GM19395 (cell line): ENCODE measurements around the gene TMPRSS3.

Source experiments
- ATAC-seq: cut with Tn5 transposase; IDR thresholded peaks from one replicate; pipeline ENCODE4 v1.9.1; 2021; ENCODE audit warnings: mild to moderate bottlenecking, moderate library complexity; ENCODE audit not compliant: unreplicated experiment

Gene TMPRSS3

DNA sequence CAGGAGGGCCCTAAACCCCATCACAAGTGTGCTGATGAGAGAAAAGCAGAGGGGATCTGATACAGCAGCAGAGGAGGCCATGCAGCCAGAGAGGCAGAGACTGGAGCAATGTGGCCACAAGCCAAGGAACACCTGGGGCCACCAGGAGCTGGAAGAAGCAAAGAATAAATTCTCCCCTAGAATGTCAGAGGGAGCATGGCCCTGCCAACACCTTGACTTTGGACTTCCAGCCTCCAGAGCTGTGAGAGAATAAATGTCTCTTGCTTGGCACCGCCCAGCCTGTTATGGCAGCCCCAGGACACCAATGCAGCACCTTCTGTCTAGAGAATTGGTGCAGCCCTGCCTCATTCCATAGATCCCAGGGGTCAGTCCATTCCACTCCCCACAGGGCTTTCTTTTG lies 33.2 kb upstream of the TMPRSS3 start:
- no peak for ATAC-seq

DNA sequence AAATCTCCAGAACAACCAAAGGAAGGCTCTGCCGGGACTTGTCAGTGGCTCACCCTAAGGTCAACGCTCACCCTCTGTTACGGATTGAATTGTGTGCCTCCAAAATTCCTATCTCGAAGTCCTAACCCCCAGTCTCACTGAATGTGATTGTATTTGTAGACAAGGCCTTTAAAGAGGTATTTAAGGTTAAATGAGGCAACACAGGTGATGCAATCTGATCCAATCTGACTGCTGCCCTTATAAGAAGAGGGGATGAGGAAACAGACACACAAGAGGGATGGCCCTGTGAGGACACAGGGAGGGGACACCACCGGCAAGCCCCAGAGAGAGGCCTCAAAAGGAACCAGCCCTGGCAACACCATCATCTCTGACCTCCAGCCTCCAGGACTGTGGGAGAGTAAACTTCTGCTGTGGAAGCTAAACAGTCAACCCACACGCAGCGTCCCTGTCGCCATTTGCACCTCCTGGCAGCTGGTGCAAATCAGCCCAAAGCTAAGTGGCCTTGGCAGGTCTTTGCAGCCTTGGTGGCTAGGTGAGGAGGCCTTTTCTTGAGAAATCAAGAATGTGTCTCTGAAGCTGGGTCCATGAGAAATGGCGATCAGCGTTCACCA lies 32.1 kb upstream of the TMPRSS3 start:
- no peak for ATAC-seq

DNA sequence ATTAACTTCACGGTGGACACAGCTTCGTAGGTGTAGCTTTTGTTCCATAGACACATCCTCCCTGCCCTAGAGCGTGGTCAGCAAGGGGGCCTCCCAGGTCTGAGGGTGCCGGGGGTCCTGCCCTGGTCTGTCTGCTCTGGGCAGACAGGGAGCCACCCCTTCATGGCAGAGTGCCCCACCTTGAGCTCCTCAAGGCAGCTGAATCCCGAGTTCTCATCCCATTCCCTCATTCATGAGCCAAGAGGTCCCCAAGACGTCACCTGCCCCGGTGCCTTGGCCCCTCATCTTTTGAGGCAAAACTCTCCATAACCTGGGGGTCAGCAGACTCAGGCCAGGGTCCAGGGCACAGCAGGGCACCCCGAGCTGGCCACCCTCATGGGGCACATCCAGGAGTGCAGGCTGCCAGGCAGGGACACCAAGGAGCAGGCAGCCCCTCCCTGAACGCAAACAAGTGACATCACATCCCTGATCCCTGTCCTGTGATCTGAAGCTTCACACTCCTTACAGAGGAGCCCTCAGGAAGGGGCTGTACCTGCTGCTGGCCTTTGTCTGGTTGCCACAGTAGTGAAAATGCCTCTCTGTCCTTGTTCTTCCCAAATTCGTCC lies 31.1 kb upstream of the TMPRSS3 start:
- ATAC-seq = no peak

DNA sequence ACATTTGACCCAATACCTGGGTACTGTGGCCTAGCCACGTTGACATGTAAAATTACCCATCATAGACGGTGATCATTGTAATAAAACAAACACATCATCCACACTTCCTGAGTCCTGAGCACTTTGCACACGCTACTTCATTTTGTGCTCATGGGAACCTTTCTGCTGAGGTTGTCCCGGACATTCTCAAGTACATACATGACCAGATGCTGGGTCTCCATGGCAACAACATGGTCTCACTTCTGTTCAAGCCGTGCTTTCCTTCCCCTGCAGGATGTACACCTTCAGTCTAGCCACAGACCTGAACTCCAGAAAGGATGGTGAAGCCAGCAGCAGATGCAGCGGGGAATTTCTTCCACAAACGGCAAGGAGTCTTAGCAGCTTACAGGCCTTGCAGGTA lies 30.6 kb upstream of the TMPRSS3 start:
- ATAC-seq = peak; percentile 39

DNA sequence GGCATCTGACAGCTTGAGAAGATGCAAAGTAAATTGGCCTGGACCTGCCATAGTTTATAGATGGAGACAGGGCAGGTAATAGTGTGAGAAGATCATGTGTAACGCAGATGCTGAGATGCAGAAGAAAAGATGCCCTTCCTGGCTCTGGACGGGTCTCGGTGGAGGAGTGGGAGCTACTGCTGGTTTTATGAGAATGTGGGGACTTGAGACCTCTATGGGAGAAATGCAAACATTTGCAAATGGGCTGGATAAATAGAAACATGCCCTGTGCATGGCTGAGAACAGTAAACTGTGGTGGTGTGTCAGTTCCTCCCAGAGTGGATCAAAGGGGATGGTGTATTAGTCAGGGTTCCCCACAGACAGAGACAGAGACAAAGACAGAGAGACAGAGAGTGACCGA lies 29.7 kb upstream of the TMPRSS3 start:
- no peak for ATAC-seq

DNA sequence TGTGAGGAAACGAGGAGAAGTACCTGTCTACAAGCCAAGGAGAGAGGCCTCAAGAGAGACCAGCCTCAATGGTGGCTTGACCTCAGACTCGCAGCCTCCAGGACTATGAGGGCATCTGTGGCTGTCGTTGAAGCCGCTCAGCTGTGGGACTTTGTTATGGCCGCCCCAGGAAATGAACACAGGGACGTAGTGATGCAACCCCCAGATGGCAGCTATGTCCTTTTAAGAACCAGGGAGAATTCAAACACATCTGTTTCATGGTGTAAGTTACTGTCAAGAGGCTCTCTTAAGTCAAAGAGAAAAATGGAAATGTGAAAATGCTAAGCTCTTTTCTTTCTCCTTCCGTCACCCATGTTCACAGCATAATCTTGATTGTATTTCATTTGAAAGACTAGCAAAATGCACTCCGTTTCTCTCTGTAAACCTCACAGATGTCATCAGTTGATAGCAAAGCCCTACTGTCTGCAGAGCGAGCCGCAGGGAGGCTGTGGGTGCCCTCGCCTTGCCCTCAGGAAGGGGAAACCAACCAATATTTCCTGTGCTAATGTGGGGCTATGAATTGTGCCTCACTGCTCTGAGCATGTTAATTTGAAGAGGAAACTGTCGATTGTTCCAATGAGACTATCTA lies 29.2 kb upstream of the TMPRSS3 start:
- ATAC-seq = no peak

DNA sequence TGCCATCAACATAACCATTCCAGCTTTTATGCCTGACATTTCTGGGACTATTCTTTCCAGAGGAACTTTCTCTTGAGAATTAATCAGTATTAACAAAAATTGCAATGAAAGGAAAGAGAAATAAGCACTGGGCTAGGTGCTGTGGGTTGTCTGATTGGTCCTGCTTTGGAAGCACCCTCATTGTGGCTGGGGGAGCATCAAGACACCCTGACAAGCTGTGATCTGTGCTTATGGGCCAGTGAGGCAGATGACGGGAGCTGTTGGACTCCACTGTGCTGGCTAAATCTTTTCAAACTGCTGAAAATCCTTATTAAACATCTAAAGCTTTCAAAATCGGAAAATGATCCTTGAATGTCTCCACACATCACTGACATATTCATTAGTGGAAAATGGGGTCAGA lies 27.8 kb upstream of the TMPRSS3 start:
- no peak for ATAC-seq

DNA sequence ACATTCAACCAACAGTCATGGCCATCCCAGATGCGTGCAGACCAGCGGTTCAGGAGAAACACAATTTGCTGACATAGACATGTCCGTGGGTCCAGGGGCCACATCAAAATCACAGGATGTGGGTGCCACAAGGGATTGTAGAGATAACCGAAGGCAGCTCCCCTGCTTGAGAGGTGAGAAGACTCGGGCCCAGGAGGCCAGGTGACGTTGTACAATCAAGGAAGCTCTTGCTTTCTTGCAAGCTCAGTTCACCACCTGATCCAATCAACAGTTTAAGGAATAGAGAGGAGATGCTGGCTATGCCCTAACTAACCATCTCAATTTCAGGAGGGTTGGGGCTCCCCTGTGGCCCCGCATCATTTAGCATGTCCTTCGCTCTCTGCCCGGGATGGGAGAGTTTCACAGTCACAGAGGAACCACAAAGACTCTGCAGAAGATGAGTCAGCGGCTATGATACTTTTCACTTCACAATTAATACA lies 27.4 kb upstream of the TMPRSS3 start:
- peak; percentile 62 for ATAC-seq

DNA sequence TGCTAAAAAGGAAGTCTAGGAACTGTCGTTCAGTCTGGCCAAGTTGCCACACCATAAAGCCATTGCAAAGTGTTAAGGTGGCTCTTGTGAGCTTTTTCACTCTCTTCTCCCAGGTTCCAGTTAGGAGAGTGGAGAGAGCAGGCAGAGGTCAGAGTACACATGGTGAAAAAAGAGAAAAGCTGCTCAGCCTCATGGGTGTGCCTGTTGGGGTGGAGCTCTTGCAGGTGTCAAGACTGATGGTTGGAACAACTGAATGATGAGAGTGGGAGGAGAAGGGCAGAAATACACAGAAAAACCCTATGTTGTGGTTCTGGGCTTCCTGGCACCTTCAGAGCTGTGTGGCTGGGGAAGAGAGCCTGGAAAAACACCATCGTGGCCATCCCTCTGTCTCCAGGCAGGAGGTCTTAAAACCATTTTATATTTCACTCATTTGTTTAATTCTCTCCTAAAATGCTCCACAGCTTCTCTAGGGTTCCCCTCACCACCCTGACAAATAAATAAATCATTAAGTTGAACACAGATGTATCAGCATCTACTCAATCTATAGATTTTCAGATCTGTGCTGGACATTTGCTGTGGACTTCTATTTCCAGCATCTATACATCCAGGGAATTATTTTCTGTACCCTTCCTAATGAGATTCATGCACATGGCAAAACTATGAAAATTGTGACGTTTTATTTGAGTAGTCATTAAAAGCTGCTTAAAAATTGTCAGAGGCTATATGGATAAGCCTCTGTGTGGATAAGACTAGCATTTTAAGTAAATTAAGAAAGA lies 25.4 kb upstream of the TMPRSS3 start:
- ATAC-seq = no peak

DNA sequence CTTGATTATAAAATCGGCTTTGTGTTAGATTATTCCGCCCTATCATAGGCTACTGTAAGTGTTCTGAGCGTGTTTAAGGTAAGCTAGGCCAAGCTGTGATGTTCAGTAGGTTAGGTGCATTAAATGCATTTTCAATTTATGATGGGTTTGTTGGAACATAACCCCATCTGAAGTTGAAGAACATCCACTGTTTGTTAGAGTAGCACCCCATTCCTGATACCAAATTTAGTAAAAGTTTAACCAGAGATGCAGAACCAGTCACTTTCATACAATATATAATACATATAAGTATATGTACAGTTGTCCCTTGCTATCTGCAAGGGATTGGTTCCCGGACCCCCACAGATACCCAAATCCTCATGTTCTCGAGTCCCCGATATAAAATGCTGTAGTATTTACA lies 24.0 kb upstream of the TMPRSS3 start:
- no peak for ATAC-seq

DNA sequence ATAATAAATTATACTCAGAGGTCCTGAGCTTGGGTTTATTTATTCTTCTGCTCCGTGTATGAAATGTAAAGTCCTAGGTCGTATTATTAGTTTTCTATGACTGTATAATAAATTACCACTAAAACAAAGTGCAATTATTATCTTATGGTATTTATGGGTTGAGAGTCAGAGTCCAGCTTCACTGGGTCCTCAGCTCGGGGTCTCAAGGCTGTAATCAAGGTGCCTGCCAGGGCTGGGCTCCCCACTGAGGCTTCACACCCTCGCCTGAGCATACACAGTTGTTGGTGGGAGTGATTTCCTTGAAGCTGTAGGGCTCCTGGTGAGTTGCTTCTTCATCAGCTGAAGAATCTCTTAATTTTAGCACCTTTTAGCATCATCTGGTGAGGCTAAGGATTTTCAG lies 23.0 kb upstream of the TMPRSS3 start:
- ATAC-seq = no peak

DNA sequence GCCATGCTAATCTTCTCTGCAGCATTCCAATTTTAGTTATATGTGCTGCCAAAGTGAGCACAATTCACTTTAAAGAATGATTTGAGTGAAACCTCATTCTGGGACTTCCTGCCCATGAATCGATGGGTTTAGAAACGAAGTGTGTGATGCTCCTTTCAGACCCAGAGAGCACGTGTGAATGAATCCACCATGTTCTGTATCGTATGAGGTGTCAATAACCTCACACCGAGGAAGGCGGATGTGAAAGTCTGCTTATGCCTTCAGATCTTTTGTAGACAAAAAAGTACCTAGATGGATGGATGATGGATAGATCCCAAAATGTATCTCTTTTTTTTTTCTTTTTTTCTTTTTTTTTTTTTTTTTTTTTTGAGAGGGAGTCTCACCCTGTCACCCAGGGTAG lies 21.7 kb upstream of the TMPRSS3 start:
- no peak for ATAC-seq

DNA sequence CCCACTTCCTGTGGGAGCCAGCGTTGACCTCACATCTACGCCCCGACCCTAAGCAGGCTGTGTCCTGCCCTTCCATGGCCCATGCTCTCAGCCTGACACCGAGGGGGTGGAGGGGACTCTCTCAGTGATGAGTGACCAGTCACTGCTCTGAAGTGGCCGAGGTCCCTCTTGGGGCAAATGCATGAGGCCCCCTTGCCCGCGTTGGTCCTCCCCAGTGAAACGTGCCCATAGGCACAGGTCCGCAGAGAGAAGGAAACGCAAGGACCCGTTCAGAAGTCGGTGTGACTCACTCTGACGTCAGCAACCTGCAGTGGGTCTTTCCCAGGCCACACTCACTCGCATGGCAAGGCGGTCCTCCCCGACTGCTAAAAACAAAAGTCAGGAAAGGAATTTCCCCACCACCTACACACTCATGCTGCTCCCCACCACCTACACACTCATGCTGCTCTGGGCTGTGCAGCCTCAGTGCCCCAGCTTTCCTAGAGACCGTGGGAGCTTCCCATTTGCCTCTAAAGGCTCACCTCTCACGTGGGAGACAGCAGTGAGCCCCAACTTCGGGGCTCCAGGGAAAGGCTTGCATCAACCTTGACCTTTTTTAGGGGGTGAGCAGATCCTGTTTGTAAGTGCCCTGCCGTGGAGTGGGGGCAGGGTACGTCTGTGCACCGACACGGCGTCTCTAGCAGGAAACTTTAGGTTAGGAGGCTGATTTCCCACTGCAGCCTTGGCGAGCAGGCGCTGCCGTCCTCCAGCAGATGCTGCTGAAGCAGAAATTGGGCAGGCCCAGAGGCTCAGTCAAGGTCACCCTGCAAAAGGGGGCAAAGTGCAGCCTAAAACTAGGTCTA lies 19.3 kb upstream of the TMPRSS3 start:
- peak; percentile 76 for ATAC-seq

DNA sequence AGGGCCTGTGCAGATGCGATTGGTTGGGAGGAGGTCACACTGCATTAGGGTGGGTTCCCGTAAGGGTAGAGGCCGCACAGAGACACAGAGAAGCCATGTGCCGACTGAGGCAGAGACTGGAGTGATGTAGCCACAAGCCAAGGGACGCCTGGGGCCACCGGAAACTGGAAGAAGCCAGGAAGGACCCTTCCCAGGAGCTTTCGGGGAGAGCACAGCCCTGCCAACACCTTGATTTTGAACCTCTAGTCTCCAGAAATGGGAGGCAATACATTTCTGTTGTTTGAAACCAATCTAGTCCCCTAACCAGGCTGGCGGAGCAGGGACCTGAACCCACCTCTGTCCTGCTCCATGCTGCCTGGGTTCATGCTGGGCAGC lies 18.7 kb upstream of the TMPRSS3 start:
- no peak for ATAC-seq

DNA sequence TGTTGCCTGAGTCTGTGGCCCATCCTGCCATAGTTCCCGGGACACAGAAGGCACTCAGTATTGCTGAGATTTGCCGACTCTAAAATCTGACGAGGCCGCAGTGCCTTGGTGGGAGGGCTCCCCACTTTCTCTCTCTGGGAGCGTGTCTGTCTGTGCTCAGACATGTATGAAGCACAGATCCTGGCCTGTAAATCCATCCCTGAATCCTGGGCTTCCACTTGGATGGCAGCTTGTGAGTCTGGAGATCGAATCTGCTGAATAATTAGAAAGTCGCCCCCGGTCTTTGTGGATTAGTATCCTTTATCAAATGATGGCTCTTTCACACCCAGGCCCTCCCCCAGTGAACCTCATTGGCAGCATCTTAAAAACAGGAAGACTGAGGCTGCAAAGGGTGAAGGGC lies 18.2 kb upstream of the TMPRSS3 start:
- ATAC-seq = no peak

DNA sequence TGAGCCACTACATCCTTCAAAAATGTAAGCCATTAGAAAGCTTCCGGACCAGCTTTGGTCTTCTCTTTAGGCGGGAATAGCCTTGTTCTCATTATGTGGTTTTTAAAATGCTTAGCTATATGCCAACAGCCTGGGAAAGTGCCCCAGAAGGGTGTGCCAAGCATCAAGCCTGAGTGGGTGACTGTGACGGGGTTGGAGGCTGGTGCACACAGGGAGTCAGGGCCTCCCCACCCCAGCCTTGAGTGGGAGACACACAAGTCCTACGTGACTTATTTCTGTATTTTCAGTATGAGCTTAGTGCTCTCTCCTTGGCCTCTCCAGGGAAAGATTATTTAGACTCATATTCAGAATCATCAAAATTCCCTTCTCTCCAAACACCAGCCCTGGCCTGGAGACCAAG lies 17.6 kb upstream of the TMPRSS3 start:
- no peak for ATAC-seq

DNA sequence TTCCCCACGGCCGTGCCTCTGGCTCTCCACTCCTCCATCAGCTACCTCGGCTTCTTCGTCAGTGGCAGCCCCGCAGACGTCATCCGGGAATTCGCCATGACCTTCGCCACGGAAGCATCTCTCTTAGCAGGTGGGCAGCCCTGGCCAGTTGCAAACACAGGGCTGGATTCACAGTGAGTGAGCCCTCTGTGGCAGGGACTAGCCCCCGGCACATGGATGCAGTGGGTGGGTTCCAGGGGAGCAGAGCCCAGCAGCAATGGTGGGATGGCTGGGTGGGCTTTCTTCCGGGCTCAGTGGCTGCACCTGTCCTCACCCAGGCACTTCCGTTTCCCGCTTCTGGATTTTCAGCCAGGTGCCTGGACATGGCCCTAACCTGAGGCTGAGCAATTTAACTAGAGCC lies 17.2 kb upstream of the TMPRSS3 start:
- ATAC-seq = no peak

DNA sequence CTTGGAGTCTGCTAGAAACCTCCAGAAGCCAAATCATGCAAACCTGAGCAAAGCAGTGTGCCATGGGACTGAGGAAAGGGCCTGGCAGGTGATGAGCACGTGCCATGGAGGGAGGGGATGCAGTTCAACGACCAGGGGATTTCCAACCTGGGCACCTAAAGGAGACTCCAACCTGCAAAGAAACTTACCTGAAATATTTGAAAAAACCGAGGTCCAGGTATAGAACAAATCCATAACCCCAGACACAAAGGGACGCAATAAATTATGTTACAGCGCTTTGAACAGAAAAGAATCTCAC lies 16.7 kb upstream of the TMPRSS3 start:
- no peak for ATAC-seq

DNA sequence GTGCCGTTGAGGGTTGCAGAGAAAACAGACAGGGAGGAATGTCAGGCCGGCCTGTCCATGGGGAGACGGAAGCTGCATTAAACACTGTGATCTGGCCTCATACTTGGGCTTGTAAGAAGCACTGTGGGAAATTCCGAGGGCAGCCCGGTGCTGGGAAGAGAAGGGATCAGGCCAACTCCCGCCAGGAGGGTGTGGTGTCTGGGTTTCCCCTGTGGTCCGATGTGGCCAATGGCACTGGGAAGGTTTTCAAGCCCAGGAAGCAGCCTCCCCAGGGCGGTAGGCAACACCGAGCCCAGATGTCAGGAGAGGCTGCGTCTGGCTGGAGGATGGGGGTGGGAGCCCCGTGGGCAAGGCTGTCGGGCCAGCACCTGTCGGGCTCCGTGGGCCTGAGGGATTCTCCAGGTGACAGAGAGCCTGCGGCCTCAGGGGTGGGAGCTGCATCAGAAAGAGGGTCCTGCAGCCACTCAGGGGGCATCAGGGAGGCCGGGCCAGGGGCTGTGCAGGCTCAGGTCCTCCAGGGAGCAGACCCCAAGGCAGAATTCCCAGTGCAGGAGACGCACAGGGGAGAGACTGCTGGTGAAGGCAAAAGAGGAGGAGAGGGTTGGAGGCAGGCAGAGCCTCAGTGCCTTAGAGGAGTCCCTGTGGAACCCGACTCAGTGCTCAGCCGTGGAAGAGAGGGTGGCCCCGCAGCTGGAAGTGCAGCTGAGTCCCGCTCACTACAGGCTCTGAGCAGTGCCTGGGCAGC lies 16.2 kb upstream of the TMPRSS3 start:
- ATAC-seq = no peak

DNA sequence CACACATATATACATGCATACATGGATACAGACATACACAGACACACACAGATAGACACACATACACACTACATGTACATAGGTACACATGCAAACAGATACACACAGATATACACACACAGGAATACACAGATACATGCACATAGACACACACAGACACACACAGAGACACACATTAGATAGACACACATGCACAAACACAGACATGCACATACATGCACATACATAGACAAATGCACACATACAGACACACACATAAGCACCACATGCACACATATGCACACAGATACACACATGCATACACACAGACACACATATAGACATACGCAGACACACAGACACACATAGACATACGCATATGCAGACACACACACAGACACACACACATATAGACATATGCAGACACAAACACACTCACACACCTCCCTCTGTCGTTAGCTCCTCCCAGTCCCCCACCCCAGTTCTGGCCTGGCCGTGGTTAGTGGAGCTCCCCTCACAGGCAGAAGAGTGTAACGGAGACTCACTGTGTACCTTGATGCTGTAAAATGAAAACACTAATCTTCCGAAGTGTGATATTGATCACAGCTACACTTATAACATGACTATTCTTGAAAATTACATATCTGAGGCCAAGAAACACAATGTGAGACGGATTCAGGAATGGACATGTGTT lies 15.5 kb upstream of the TMPRSS3 start:
- no peak for ATAC-seq
